Skeletal muscle cell (primary cell): ENCODE data around the gene CDC45.
"Not testable (repeated sequence)": the region's sequence is repeated elsewhere in the genome, so short reads cannot be mapped to it uniquely, and the experiment has no call there.

Experiments used
- DNase-seq: peaks from one replicate; pipeline ENCODE4 v3.0.0-alpha.2; 2010; ENCODE audit warnings: low read depth
- H3K4me3 ChIP-seq: 2 replicates; pipeline ENCODE4 v1.5.1; 2011; ENCODE audit warnings: low read depth, mild to moderate bottlenecking, control low read depth, low read length, moderate library complexity

Gene CDC45

DNA sequence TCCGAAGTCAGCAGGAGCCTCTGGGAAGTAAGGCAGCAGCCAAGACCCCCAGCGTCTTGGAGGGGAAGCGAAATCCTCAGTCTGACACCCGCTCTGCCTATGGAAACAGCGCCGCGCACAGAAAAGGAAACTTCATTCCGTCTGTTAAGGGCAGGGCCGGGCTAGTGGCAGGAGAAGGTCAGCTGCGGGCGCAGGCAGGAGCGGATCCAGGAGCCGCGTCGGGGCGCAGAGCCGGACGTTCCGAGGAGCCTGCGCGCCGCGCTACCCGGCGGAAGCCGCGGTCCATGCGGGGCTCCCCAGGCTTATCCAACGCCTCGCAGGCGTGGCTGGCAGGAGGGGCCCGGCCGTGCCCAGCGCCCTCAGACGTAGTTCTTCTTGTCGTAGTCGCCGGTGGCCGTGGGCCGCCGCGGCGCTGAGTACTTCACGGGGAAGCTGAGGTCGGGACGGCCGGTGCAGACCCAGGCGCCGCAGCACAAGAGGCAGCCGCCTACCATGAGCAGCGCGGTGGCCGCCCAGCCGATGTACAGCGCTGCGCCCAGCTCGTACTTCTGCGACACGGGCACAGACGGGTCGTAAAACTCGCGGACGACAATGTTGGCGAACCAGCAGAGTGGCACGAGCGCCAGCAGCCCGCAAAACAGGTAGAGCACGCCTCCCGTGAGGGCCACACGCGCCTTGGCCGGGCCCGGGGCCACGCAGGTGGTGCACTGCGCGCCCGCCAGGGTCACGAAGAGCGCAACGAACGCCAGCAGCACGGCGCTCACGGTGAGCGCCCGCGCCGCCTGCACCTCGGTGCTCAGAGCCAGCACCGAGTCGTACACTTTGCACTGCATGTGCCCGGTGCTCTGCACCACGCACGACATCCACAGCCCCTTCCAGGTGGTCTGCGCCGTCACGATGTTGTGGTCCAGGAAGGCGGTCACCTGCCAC is 43.8 kb downstream of the CDC45 start:
- H3K4me3 ChIP-seq: peak overlapping the region; percentile 41
- no peak for DNase-seq

DNA sequence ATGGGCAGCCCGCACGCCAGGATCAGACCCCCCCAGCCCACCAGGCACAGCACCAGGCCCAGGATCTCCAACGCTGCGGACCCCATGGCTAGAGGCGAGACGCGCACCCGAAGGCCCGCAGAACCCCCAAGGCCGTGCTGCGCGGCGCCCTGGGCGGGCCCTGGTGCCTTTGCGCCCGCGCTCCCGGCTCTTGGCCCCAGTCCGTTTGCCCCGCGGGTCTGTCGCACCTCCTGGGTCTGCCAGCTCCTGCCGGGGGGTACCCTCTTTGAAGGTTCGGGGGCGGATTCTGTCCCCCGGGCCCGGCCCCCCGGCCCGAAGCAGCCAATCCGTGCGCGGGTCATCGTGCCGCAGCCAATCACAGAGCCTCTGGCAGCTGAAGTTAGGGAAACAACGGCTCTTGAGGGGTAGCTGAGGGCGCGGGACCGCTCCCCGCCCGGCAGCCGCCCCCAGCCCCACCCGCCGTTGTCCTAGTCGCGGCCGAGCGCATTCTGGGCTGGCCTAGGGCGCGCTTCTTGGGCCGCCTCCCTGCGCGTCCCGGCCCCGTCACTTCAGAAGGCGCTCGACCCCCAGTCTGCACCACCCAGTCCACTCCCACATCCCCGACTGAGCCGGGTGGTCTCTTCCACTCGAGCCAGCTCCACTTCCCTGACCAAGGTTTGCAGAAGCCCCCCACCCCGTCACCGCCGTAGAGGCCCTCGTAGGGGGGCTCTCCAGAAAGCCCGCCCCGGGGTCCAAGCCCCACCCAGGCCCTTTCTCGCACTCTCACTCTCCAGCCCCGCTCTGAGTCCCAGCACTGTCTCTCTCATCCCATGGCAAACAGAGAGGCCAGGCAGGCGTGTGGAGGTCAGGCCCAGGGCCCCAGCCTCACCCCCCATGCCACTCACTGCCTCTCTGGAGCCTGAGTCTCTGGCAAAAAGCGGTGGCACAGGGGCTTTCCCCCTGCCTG is 44.7 kb downstream of the CDC45 start, which contains the start of gene CLDN5:
TSS of gene CLDN5 (minus strand) at position 241 of the 946 bp plus-strand sequence. CDS start at position 86, 155 bp downstream.
- no peak for DNase-seq
- peak within 1 kb of the TSS; percentile 41 for H3K4me3 ChIP-seq

DNA sequence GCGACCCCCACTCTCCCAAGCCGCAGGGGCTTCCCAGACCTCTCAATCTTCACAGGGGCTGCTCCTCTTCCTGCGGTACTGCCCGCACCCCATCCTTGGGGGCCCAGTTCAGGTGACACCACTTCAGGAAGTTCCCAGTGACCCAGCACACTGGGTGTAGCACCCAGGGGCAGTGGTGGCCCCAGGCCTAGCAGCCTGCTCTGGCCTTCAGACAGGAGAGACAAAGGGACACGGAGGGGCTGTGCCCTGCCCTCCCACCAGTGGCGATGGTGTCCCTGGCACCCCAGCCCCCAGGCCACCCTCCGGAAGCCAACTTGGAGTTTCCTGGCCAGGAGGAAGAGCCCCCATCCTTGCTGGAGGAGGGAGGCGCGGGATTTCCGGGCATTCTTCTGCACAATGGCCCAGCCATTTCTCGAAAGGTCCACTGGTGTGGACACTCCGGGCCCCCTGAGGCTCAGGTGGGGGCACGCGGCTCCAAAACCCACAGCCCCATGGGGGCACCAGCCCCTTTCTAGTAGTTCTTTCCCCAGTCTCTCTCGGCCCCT is 45.5 kb downstream of the CDC45 start:
- DNase-seq: no peak
- H3K4me3 ChIP-seq: no peak overlapping the region

DNA sequence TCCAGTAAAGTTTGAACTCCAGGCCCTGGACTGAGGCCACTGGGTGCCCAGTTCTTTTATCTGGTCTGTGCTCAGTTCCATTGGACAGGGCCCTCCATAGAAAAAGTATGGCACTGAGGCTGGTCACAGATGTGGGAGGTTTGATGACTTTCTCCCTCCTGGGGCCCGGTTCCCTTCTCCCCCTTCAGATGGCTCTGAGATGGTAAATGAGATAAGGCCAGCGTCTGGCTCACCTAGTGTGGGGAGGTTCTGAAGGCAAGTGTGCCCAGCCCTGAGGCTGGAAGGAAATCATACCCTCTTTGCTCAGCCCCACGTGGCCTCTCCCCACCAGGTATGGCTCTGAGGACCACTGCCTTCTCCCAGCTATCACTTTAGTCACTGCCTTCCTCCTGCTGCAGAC is 45.9 kb downstream of the CDC45 start:
- no peak overlapping the region for H3K4me3 ChIP-seq
- no peak for DNase-seq

DNA sequence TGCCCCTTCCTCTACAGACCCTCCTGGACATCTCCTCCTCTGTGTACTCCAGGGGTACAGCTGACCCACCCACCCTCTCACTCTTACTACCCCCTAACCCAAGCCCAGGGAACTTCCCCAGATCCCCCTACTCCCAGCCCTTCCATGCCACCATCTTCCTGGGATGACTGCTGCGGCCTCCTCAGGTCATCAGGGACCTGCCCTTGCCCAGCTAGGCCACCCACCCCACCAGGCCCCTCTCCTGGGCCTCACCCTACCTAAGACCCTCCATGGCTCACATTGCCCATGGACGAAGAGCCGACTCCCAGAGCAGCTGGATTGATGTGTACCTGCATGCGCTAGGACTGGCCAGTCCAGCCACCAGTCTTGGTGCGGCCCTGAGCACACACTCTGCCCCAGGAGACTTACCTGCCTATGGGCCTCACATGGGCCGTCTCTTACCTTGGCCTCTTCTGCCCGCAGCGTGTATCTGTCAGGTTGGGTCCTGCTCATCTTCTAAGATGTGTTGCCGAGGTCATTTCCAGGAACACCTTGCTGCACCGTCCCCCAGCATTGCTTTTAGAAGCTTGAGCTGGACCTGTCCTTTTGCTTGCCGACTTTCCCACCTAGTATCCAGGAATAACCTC is 46.5 kb downstream of the CDC45 start:
- no peak for DNase-seq
- no peak overlapping the region for H3K4me3 ChIP-seq

DNA sequence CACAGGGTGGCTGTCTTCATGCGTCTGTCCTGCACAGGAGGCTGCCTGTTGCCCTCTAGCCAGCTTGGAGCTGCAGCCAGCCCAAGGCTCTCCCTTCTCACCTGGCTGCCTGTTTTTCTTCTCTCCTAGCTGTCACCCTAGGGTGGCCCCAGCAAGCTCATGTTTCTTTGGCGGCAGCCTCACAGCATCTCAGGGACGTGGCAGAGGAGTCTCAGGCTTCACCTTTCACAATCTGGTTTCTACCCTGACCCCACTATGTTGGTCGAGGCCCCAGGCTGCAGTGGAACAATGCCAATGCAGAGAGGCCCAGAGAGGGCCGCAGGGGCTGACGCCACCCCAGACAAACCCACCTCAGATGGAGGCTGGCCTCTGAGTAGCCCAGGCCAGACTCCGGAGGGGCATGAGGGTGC is 47.0 kb downstream of the CDC45 start:
- DNase-seq: no peak
- no peak overlapping the region for H3K4me3 ChIP-seq

DNA sequence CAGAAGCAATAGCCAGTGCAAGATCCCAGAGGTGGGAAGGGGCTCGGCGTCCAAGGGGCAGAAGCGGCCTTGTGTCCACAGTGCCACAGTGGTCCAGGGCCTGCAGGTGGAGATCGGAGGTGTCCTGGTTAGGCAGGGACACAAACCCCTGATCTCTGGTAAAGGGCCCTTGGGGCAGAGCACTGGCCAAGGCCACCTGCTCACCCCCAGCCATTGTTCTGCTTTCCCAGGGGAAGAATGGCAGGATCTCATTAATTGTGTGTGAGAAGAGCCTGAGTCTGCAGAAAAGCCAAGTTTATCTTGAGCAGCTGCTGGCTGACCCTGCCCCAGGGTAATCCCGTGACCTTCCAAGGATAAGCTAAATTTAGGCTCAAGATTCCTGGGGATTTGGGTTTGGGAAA is 47.6 kb downstream of the CDC45 start:
- no peak overlapping the region for H3K4me3 ChIP-seq
- DNase-seq: no peak

DNA sequence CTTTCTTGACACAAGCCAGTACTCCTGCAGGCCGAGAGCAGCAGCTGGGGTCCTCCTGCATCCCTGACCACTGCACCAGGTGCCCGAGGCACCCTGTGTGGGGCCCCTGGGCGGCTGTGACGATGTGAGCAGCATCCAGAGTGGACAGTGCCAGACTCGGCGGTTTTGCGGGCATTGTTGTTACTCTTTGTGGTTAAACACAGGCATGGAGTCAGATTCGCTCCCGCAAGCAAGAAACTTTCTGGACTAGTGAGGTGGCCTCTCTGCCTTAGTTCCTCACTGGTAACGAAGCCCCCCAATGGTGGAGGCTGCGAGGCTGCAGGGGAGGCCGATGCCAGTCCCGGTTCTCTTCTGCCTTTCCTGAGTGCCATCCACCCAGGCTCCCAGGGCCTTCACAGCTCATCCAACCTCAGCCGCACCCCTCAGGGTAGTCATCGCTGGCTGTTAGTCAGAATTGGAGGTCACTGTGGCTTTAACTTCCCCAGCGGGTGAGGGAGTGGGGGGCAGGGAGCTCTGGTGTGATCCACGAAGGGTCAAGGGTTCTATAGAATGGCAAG is 48.2 kb downstream of the CDC45 start:
- no peak for DNase-seq
- H3K4me3 ChIP-seq: no peak overlapping the region

DNA sequence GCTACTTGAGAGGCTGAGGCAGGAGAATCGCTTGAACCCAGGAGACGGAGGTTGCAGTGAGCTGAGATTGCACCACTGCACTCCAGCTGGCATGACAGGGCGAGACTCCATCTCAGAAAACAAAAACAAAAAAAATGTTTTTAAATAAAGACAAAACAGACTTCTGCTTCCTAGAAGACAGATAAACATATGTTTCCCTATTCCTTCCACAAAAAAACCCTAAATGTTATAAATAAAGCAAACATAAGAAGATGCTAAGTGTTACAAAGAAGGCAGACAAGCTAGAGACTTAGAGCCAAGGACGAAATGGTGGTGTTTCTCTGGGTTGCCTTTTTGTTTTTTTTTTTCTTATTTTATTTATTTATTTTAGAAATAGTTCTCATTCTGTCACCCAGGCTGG is 50.1 kb downstream of the CDC45 start:
- no peak for DNase-seq
- no peak overlapping the region for H3K4me3 ChIP-seq

DNA sequence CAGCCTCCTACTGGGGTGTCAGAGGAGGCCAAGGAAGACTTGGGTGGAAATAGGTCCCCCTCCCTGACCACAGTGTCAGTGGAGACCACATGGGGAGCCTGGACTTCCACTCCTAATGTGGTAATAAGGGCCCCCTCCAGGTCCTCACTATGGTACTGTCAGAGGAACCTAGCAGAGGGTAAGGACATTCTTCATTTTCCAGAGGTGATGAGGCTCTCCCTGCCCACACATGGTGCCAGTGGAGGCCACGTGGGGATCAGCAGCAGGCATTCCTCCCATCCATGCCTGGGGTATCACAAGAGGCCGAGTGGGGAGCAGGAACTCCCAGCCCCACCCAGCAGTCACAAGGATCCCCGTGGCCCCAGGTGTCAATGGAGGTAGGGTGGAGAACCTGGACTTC is 51.0 kb downstream of the CDC45 start:
- no peak overlapping the region for H3K4me3 ChIP-seq
- no peak for DNase-seq

DNA sequence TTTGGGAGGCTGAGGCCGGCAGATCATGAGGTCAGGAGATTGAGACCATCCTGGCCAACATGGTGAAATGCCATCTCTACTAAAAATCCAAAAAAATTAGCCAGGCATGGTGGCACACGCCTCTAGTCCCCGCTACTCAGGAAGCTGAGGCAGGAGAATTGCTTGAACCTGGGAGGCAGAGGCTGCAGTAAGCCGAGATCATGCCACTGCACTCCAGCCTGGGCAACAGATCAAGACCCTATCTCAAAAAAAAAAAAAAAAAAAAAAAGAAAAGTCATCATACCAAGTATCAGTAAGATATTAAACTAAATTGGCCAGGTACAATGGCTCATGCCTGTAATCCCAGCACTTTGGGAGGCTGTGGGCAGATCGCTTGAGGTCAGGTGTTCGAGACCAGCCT is 51.6 kb downstream of the CDC45 start:
- not testable (repeated sequence) for H3K4me3 ChIP-seq, DNase-seq

DNA sequence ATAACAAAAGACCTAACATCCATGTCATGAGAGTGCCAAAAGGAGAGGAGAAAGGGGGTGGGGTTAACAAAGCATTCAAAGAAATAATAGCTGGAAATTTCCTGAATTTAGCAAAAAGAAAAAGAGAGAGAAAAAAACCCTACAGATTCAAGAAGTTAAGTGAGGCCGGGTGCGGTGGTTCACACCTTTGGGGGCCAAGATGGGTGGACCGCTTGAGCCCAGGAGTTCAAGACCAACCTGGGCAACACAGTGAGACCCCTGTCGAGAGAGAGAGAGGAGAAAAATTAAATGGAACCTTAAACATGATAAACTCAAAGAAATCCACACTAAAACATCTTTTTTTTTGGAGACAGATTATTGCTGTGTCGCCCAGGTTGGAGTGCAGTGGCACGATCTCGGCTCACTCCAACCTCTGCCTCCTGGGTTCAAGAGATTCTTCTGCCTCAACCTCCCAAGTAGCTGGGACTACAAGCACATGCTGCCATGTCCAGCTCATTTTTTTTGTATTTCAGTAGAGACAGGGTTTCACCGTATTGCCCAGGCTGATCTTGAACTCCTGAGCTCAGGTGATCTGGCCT is 53.4 kb downstream of the CDC45 start:
- H3K4me3 ChIP-seq: no peak overlapping the region
- no peak for DNase-seq

DNA sequence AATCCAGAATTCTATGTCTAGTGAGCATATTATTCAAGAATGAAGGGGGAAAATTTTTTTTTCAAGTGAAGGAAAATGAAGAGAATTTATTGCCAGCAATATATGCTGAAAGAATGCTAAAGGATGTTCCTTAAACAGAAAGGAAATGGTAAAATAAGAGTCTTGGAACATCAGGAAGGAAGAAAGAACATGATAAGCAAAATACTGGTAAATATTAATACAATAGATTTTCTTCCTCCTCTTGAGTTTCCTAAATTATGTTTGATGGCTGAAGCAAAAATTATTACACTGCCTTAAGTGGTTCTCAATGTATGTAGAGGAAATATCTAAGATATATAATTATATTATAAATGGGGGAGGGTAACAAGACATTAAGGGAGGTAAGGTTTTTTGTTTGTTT is 54.1 kb downstream of the CDC45 start:
- no peak for DNase-seq
- no peak overlapping the region for H3K4me3 ChIP-seq

DNA sequence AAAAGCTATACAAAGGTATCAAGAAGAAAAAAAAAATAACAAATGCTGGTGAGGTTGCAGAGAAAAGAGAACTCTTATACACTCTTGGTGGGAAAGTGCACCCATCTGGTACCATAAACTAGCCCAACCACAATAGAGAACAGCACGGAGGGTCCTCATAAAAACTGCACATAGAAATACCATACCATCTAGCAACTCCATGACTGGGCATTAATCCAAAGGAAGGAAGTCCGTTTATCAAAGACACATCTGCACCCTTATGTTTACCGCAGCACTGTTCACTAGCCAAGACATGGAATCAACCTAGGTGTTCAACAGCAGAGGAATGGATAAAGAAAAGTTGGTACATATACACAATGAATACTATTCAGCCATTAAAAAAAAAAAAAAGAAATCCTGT is 55.3 kb downstream of the CDC45 start:
- no peak overlapping the region for H3K4me3 ChIP-seq
- DNase-seq: no peak

DNA sequence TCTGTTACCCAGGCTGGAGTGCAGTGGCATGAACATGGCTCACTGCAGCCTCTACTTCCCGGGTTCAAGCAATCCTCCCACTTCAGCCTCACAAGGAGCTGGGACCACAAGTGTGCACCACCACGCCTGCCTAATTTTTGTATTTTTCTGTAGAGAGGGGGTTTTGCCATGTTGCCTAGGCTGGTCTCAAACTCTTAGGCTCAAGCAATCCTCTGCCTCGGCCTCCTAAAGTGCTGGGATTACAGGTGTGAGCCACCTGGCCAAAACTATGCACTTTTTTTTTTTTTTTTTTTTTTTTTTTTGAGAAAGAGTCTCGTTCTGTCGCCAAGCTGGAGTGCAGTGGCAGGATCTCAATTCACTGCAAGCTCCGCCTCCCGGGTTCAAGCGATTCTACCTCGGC is 56.8 kb downstream of the CDC45 start:
- no peak overlapping the region for H3K4me3 ChIP-seq
- DNase-seq: no peak

DNA sequence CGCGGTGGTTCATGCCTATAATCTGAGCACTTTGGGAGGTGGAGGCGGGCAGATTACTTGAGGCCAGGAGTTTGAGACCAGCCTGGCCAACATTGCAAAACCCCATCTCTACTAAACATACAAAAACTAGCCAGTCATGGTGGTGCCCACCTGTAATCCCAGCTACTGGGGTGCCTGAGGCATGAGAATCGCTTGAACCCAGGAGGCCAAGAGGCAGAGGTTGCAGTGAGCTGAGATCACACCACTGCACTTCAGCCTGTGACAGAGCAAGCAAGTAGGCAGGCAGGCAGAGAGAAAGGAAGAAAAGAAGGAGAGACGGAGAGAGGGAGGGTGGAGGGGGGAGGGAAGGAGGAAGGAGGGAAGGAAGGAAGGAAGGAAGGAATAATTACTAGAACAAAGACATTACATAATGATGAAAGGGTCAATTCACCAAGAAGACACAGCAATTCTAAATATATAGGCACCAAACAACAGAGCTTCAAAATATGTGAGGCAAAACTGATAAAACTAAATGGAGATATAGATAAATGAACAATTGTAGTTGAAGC is 58.3 kb downstream of the CDC45 start:
- DNase-seq: no peak
- H3K4me3 ChIP-seq: no peak overlapping the region

DNA sequence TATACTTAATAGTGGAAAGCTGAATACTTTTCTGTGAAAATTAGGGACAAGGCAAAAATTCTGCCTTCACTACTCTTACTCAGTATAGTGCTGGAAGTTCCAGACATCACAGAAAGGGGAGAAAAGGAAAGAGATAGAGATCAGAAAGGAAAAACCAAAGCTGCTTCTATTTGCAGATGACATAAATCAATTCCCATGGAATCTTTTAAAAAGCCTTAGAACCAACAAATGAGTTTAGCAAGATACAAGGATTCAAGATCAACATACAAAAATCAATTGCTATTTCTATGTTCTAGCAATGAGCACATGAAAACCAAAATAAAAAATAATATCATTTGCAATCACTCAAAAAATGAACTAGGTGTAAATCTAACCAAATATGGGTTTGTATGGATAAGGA is 60.7 kb downstream of the CDC45 start:
- no peak overlapping the region for H3K4me3 ChIP-seq
- DNase-seq: no peak

DNA sequence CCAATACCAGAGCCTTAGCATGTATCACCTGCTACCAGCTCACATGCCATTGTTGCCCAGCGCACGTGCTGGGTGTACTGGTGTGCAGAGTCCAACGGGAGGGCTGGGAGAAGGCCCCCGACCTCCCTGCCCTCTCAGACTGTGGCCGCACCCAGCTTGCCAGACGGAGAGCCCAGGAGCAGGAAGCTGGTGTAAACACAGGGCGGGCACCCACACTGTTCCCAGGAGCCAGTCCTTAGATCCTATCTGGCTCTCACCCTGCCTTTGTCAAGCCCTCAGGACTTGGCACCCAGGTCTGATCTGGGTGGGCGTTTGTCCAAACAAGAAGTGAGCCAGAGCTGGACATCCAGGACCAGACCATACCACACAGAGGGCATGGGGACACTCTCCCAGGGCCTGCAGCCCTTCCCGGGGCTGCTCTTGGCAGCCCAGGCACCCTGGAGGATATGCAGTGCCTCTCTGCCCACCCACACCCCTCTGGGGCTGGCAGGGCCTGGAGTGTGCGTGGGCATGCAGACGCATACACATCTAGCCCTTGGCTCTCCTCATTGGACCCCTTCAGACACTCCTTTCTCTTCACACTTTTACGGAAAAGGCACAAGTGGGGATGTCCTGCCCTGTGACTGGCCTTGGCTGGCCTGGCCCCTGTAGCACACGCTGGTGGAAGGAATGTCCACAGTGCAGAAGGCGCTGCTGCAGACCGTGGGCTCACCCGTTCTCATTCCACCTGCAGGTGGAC is 64.4 kb downstream of the CDC45 start:
- DNase-seq: no peak
- H3K4me3 ChIP-seq: no peak overlapping the region
